ENCODE measurements around the gene RB1. TPM values are rescaled to one million over a fixed set of nuclear protein-coding genes. Genes with fewer than 3 reads are reported as not detected.

The RB1 gene
- total and polyA plus RNA-seq, 9 of the 15 experiments (the other 6 are each of a cell fraction or from before 2014, with no cell fraction given), result 5.0 to 23.8 (median 17.9) TPM

DNA sequence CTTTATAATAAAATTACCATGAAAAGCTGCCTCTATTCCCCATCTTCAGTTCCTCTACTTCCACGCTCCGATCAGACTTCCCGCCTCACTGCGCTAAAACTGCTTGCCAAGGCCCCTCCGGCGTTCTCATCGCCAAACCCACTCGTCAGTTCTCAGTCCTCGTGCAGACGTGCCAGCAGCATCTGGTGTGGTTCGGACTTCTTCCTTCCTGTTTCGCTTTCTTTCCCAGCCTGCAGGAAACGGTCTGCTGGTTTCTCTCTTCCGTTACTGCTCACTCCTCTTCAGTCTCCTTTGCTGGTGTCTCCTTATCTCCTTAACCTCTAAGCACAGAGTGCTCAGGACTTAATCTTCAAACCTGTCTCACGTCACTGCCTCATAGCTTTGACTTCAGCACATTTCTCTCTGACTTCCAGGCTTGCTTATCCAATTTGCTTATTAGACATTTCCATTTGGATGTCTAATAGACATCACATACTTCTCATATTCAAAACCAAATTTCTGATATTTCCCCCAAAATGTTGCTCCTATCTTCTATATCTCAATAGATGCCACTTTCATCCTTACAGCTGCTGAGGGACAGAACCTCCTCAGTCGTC, 189.0 kb downstream of the RB1 start (continued):
- TF ChIP-seq JUND (IDR thresholded peaks at IDR 0.05; ENCODE audit: borderline replicate concordance, low read depth, low read length), result peak; percentile 28; the same call in 1 of the 2 replicates
- 0 out of 3 replicates have a peak, but pooled peaks have one; percentile 8 for TF ChIP-seq JUND (tag; IDR thresholded peaks at IDR 0.05; ENCODE audit: borderline replicate concordance, low read depth, low read length)
- TF ChIP-seq ZNF184 (CRISPR knock-in tag; IDR thresholded peaks at IDR 0.05), result no peak
- no peak for TF ChIP-seq PCBP2 (IDR thresholded peaks at IDR 0.05; ENCODE audit: low read depth, low read length, poor library complexity, severe bottlenecking)
- TF ChIP-seq, protein P1, sequence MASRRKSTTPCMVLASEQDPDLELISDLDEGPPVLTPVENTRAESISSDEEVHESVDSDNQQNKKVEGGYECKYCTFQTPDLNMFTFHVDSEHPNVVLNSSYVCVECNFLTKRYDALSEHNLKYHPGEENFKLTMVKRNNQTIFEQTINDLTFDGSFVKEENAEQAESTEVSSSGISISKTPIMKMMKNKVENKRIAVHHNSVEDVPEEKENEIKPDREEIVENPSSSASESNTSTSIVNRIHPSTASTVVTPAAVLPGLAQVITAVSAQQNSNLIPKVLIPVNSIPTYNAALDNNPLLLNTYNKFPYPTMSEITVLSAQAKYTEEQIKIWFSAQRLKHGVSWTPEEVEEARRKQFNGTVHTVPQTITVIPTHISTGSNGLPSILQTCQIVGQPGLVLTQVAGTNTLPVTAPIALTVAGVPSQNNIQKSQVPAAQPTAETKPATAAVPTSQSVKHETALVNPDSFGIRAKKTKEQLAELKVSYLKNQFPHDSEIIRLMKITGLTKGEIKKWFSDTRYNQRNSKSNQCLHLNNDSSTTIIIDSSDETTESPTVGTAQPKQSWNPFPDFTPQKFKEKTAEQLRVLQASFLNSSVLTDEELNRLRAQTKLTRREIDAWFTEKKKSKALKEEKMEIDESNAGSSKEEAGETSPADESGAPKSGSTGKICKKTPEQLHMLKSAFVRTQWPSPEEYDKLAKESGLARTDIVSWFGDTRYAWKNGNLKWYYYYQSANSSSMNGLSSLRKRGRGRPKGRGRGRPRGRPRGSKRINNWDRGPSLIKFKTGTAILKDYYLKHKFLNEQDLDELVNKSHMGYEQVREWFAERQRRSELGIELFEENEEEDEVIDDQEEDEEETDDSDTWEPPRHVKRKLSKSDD (conservative IDR thresholded peaks at IDR 0.05; ENCODE audit: low read length), result no peak
- peak; percentile 64; the same call in 1 of the 2 replicates for TF ChIP-seq BHLHE40 (IDR thresholded peaks at IDR 0.05; ENCODE audit: low read length)
- no peak for TF ChIP-seq TCF7 (IDR thresholded peaks at IDR 0.05; ENCODE audit: borderline replicate concordance)
- no peak for TF ChIP-seq ZNF583 (CRISPR knock-in tag; IDR thresholded peaks at IDR 0.05)
- TF ChIP-seq, protein P2, sequence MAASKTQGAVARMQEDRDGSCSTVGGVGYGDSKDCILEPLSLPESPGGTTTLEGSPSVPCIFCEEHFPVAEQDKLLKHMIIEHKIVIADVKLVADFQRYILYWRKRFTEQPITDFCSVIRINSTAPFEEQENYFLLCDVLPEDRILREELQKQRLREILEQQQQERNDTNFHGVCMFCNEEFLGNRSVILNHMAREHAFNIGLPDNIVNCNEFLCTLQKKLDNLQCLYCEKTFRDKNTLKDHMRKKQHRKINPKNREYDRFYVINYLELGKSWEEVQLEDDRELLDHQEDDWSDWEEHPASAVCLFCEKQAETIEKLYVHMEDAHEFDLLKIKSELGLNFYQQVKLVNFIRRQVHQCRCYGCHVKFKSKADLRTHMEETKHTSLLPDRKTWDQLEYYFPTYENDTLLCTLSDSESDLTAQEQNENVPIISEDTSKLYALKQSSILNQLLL (CRISPR knock-in tag; IDR thresholded peaks at IDR 0.05; ENCODE audit: borderline replicate concordance), result no peak
- TF ChIP-seq ATF1 (CRISPR knock-in tag; IDR thresholded peaks at IDR 0.05), result no peak
- TF ChIP-seq ATF1 (tag; IDR thresholded peaks at IDR 0.05), result peak; percentile 52
- no peak for TF ChIP-seq ZNF77 (CRISPR knock-in tag; IDR thresholded peaks at IDR 0.05)
- TF ChIP-seq CBX5 (IDR thresholded peaks at IDR 0.05; ENCODE audit: borderline replicate concordance, low read depth), result no peak
- peak in 1 of 2 experiments; percentile 33; a peak in 1 of 4 replicates for TF ChIP-seq RCOR1 (IDR thresholded peaks at IDR 0.05; ENCODE audit: borderline replicate concordance in 1 of 2, low read depth in 2 of 2, low read length in 2 of 2)
- TF ChIP-seq TFAP4 (CRISPR knock-in tag; IDR thresholded peaks at IDR 0.05; ENCODE audit: borderline replicate concordance), result 0 out of 2 replicates have a peak, but pooled peaks have one; percentile 34
- no peak for TF ChIP-seq SIN3A (IDR thresholded peaks at IDR 0.05; ENCODE audit: borderline replicate concordance in 2 of 2, control insufficient read depth in 1 of 2, low read depth in 2 of 2, low read length in 2 of 2)
- no peak for TF ChIP-seq FOXJ3 (CRISPR knock-in tag; IDR thresholded peaks at IDR 0.05)
- 0 out of 2 replicates have a peak, but pooled peaks have one; percentile 25 for TF ChIP-seq ZNF175 (CRISPR knock-in tag; IDR thresholded peaks at IDR 0.05; ENCODE audit: low read depth)
- TF ChIP-seq, protein P3, sequence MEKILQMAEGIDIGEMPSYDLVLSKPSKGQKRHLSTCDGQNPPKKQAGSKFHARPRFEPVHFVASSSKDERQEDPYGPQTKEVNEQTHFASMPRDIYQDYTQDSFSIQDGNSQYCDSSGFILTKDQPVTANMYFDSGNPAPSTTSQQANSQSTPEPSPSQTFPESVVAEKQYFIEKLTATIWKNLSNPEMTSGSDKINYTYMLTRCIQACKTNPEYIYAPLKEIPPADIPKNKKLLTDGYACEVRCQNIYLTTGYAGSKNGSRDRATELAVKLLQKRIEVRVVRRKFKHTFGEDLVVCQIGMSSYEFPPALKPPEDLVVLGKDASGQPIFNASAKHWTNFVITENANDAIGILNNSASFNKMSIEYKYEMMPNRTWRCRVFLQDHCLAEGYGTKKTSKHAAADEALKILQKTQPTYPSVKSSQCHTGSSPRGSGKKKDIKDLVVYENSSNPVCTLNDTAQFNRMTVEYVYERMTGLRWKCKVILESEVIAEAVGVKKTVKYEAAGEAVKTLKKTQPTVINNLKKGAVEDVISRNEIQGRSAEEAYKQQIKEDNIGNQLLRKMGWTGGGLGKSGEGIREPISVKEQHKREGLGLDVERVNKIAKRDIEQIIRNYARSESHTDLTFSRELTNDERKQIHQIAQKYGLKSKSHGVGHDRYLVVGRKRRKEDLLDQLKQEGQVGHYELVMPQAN (IDR thresholded peaks at IDR 0.05; ENCODE audit: borderline replicate concordance), result no peak
- TF ChIP-seq ELF1 (tag; IDR thresholded peaks at IDR 0.05), result peak; percentile 66

Measured in K562 (cell line).